T-helper 17 cell (primary cell): Measurements from ENCODE around the gene SERPINA3. TPM values are rescaled to one million over a fixed set of nuclear protein-coding genes. Genes with fewer than 3 reads are reported as not detected.

ENCODE experiments used
- ATAC-seq: fragments of 150-1000 bp; cut with Tn5 transposase; 2 replicates; pipeline ENCODE4 v1.10.0; 2021; ENCODE audit warnings: mild to moderate bottlenecking, moderate library complexity
- DNase-seq, 3 donors: peaks; one replicate each; pipeline versions ENCODE4 v3.0.0 to v3.0.0-alpha.2; 2020 to 2021
- H3K9me3 ChIP-seq: one replicate; pipeline ENCODE4 v1.7.0; 2013; ENCODE audit warnings: low read length, mild to moderate bottlenecking; ENCODE audit not compliant: control insufficient read depth, poor library complexity, severe bottlenecking
- H3K27ac Mint-ChIP-seq: one replicate; pipeline ENCODE4 v1.8.0; 2022; ENCODE audit warnings: mild to moderate bottlenecking, moderate library complexity, mixed read lengths
- H3K27me3 Mint-ChIP-seq: one replicate; pipeline ENCODE4 v1.8.0; 2022; ENCODE audit warnings: mixed read lengths
- H3K36me3 Mint-ChIP-seq: one replicate; pipeline ENCODE4 v1.8.0; 2022; ENCODE audit warnings: low read depth, mixed read lengths
- H3K4me1 Mint-ChIP-seq: one replicate; pipeline ENCODE4 v1.8.0; 2022; ENCODE audit warnings: mild to moderate bottlenecking, mixed read lengths
- H3K4me3 Mint-ChIP-seq: one replicate; pipeline ENCODE4 v1.8.0; 2022; ENCODE audit warnings: mild to moderate bottlenecking, moderate library complexity, mixed read lengths
- total RNA-seq, 4 donors: library from RNA in 2 of 4; stranded (reverse) in 2 of 4; gene quantifications; one replicate each; pipeline ENCODE4 v1.2.3 and lab custom pipeline; 2022 to 2026

Gene SERPINA3
- total RNA-seq, 2 donors from 2014 or later, result not detected

DNA sequence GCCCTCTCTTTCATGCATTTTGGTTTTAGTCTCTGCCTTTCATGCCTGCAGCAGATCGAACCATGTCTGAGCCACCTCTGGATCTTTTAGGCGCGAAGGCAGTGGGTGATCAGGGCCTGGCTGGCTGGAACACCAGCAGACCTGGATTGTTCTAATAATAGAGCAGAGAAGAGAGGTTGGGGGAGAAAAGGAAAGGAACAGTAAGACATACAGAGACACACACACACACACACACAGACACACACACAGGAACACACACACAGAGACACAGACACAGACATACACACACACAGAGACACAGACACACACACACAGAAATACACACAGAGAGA lies 38.2 kb downstream of the SERPINA3 start:
- H3K27ac Mint-ChIP-seq, result no peak overlapping the region
- no peaks in the 10 kb centered on the region for H3K36me3 Mint-ChIP-seq
- no peaks in the 10 kb centered on the region for H3K27me3 Mint-ChIP-seq
- H3K9me3 ChIP-seq, result no peaks in the 10 kb centered on the region
- no peak for DNase-seq
- no peak overlapping the region for H3K4me3 Mint-ChIP-seq
- H3K4me1 Mint-ChIP-seq, result no peaks in the 10 kb centered on the region
- ATAC-seq, result no peak

DNA sequence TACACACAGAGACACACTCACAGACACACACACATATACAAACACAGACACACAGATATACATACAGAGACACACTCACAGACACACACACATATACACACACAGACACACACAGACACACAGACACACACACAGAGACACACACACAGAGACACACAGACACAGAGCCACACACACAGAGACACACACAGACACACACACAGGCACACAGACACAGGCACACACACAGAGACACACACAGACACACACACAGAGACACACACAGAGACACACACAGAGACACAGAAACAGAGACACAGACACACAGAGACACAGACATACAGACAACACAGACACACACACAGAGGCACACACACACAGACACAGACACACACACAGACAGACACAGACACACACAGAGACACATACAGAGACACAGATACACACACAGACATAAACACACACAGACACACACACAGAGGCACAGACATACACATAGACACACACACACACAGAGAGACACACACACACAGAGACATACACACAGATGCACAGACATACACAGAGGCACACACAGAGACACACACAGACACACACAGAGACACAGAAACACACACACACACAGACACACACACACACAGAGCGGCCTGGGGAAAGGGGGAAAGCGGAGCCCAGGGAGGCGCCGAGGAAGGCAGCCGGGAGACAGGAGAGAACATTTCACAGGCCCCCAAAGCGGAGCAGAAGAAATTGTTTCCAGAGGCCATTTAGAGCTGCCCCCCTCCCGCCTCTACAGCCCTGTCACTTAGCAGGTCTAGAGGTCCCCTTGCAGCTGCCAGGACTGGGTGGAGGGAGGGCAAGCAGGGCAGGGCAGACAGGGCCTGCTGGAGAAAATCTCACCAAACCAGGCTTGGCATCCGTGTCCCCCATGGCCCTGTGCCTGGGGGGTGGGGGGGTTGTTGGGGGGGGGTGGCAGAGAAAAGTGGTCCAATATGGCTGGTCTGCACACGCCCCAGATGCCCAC lies 38.9 kb downstream of the SERPINA3 start:
- H3K36me3 Mint-ChIP-seq, result no peaks in the 10 kb centered on the region

DNA sequence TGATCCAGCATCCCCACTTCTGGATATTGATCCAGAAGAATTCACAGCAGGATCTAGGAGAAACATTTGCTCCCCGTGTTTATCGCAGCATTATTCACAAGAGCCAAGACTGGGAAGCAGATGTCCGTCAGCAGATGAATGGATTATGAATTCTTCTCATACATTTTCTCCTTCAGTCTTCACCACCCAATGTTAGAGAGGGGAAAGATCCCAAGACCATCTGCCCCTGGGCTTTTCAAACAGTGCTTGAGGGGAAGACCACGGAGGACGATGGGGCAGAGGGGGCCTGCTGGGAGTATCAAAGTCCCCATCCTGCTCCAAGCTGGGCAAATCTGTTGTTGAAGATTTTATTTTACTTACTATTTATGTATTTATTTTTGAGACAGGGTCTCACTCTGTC lies 41.1 kb downstream of the SERPINA3 start:
- DNase-seq, result no peak
- no peak overlapping the region for H3K27ac Mint-ChIP-seq
- no peak overlapping the region for H3K4me3 Mint-ChIP-seq
- no peaks in the 10 kb centered on the region for H3K4me1 Mint-ChIP-seq
- no peaks in the 10 kb centered on the region for H3K27me3 Mint-ChIP-seq
- no peaks in the 10 kb centered on the region for H3K9me3 ChIP-seq
- H3K36me3 Mint-ChIP-seq, result no peaks in the 10 kb centered on the region
- ATAC-seq, result no peak

More for the DNA sequence above, 38.9 kb downstream of the SERPINA3 start:
- Mint-ChIP-seq H3K27ac (no peak overlapping the region), H3K4me3 (no peak overlapping the region), H3K4me1 (no peaks in the 10 kb centered on the region), H3K27me3 (no peaks in the 10 kb centered on the region)
- ATAC-seq (no peak), DNase-seq (no peak)
- H3K9me3 ChIP-seq, result no peaks in the 10 kb centered on the region

DNA sequence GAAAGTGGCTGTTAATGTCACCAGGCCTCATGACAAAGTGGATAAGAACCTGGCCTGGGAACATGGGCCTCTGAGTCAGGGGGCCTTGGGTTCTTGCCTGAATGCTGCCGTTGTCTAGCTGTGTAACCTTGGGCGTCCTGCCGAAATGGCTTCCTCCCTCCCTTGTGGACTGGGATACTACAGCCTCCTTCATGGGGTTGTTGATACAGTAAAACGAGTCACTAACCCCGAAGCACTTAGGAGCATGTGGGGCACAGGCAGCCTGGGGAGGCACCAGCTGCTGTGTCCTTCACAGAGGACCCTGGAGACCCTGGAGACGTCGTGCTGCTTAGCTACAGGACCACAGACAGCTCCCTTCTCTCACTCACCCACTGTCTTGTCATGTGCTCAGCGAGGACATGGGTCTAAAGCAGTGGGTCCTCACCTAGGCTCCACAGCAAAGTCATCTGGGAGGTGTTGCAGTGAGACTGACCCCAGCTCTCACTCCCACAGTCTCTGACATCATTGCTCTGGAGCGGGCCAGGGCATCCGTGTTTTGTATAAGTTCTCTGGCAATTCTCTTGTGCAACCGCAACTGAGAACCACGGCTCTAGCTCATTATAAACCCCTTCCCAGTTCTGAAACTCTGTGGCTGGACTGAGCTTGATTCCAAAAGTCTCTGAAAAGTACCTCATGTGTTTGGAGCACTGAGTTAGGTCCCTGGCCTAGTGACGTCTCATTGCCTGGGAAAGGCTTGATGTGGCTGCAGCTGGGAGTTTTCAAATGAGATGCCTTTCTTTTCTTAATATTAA lies 42.1 kb downstream of the SERPINA3 start:
- DNase-seq (no peak), ATAC-seq (no peak)
- H3K4me3 Mint-ChIP-seq, result no peak overlapping the region
- no peak overlapping the region for H3K27ac Mint-ChIP-seq
- H3K9me3 ChIP-seq, result no peaks in the 10 kb centered on the region
- H3K27me3 Mint-ChIP-seq, result no peaks in the 10 kb centered on the region
- H3K4me1 Mint-ChIP-seq, result no peaks in the 10 kb centered on the region
- H3K36me3 Mint-ChIP-seq, result no peaks in the 10 kb centered on the region

DNA sequence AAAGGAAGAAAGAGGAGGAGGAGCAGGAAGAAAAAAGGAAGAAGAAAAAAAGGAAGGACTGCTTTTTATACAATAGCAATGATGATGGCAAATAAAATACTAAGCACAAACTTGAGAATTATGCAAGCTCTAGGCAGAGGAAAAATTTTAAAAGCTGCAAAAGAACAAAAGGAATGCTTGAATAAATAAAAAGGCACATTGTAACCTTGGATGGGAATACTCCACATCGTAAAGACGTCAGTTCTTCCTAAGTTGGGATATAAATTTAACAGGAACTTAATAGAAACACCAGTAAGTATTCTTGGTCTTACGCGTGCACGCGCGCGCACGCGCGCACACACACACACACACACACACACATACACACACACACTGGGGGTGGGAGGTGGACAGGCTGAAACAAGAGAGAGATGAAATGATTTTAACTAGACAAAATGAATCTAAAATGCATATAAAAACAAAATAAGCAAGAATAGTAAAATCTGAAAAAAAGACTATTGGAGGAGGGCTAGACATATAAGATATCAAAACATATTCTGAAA lies 43.0 kb downstream of the SERPINA3 start:
- no peaks in the 10 kb centered on the region for H3K4me1 Mint-ChIP-seq
- H3K27me3 Mint-ChIP-seq, result peaks cover 7% of the 10 kb centered on the region
- no peaks in the 10 kb centered on the region for H3K9me3 ChIP-seq
- no peak overlapping the region for H3K4me3 Mint-ChIP-seq
- no peak overlapping the region for H3K27ac Mint-ChIP-seq
- H3K36me3 Mint-ChIP-seq, result no peaks in the 10 kb centered on the region
- no peak for DNase-seq
- ATAC-seq, result no peak

DNA sequence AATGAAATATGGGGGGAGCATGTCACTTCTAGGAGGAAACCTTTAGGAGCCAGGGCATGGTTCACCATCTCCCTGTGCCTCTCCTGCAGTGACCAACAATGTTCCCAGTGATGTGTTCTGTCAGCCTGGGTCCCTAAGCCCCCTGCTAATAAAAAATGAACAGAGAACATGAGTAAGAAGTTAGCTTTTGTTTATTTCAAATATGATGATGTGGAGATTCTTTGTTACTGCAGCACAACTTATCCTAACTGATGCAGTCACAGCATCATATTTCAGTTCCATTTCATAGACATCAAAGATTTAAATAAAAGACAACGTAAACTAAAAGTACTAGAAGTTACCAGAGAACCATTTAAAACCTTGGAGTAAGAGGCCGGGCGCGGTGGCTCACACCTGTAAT lies 43.9 kb downstream of the SERPINA3 start:
- no peak for DNase-seq
- Mint-ChIP-seq H3K4me3 (no peak overlapping the region), H3K4me1 (no peaks in the 10 kb centered on the region), H3K36me3 (no peaks in the 10 kb centered on the region), H3K27ac (no peak overlapping the region), H3K27me3 (peaks cover 13% of the 10 kb centered on the region)
- ATAC-seq, result no peak
- no peaks in the 10 kb centered on the region for H3K9me3 ChIP-seq

DNA sequence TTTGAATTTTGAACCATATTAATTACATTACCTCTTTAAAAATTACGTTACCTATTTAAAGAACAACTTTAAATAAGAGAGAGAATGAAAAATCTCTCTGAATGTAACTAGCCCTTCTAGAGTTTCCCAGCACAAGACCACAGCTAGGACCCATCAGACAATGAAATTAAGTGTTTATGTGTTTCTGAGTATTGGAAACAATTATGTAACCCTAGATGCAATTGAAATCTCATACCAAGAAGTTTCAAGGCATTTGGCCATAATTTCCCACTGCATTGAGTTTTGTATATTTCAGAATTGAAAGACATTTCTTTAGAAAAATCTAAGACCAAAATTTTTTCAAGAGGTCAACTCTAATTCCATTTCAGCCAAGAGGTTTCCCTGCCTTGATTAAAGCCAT lies 47.1 kb downstream of the SERPINA3 start:
- Mint-ChIP-seq H3K27me3 (peaks cover 18% of the 10 kb centered on the region), H3K27ac (no peak overlapping the region)

DNA sequence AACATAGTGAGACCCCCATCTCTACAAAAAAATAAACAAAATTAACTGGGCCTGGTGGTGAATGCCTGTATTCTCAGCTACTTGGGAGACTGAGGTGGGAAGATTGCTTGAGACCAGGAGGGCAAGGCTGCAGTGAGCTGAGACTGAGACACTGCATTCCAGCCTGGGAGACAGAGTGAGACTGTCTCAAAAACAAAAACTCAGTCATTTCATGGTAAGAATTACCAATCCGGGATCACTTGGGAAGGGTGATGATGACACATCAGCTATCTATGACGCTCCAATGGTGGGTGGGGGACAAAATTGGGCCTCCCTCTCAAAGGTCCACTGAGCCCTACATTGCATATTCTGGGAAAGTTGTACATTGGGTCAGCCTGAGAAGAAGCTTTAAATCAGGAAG lies 47.7 kb downstream of the SERPINA3 start:
- no peak overlapping the region for H3K27ac Mint-ChIP-seq
- ATAC-seq, result no peak
- no peaks in the 10 kb centered on the region for H3K9me3 ChIP-seq
- no peaks in the 10 kb centered on the region for H3K36me3 Mint-ChIP-seq
- H3K4me1 Mint-ChIP-seq, result no peaks in the 10 kb centered on the region
- peaks cover 24% of the 10 kb centered on the region for H3K27me3 Mint-ChIP-seq
- DNase-seq, result no peak
- no peak overlapping the region for H3K4me3 Mint-ChIP-seq

More for the DNA sequence above, 47.1 kb downstream of the SERPINA3 start:
- Mint-ChIP-seq H3K36me3 (no peaks in the 10 kb centered on the region), H3K4me3 (no peak overlapping the region), H3K4me1 (no peaks in the 10 kb centered on the region)
- DNase-seq (no peak), ATAC-seq (no peak)
- H3K9me3 ChIP-seq, result no peaks in the 10 kb centered on the region

DNA sequence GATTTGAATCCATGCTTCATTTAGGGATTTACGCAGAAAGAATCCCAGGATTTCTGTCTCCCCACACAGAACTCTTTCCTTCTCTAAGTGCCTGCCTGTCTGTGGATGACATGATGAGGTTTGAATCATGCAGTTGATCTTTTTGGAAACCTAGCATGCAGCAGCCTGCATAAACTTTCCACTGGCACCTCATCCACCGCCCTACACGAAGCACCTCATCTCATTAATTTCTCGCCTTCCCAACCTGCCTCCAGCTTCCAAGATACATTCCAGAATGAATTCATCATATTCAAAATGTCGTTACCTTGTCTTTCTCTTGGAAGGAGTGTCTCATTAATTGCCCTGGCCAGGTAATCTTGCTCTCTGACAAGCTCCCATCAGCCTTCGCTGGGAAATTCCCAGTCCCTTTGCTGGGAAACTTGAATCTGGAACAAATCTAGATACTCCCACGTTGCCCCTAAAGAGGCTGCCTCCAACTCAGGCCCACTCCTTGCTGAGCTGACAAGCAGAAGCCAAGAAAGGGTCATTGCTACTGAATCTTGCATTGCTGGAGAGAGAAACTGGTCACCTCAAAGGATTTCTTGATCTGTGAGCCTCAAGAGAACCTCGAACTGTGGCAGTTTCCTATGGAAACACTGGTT lies 48.2 kb downstream of the SERPINA3 start:
- no peak overlapping the region for H3K4me3 Mint-ChIP-seq

DNA sequence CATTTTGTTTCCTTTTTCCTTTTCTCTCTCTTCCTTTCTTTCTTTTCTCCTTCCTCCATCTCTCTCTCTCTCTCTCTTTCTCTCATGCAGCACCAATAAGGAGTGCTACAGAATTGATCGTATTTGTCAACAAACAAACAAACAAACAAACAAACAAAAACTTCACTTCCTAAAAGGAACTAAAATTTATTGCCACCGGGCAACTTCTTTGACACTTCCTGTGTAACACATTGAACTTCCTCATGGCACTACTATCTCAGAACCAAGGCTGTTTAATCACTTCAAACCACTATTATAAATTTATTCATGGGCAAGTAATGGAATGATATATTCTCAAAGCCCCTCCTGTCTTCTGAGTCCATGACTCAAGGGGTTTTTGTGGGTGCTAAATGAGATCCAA lies 51.3 kb downstream of the SERPINA3 start:
- no peak overlapping the region for H3K27ac Mint-ChIP-seq
- H3K4me3 Mint-ChIP-seq, result no peak overlapping the region
- ATAC-seq, result no peak
- no peak for DNase-seq
- H3K9me3 ChIP-seq, result no peaks in the 10 kb centered on the region
- H3K27me3 Mint-ChIP-seq, result peaks cover 37% of the 10 kb centered on the region
- H3K36me3 Mint-ChIP-seq, result peaks cover 2% of the 10 kb centered on the region
- H3K4me1 Mint-ChIP-seq, result no peaks in the 10 kb centered on the region

More for the DNA sequence above, 48.2 kb downstream of the SERPINA3 start:
- Mint-ChIP-seq H3K27me3 (peaks cover 27% of the 10 kb centered on the region), H3K4me1 (no peaks in the 10 kb centered on the region), H3K27ac (no peak overlapping the region), H3K36me3 (no peaks in the 10 kb centered on the region)
- ATAC-seq, result no peak
- H3K9me3 ChIP-seq, result no peaks in the 10 kb centered on the region
- DNase-seq, result no peak

DNA sequence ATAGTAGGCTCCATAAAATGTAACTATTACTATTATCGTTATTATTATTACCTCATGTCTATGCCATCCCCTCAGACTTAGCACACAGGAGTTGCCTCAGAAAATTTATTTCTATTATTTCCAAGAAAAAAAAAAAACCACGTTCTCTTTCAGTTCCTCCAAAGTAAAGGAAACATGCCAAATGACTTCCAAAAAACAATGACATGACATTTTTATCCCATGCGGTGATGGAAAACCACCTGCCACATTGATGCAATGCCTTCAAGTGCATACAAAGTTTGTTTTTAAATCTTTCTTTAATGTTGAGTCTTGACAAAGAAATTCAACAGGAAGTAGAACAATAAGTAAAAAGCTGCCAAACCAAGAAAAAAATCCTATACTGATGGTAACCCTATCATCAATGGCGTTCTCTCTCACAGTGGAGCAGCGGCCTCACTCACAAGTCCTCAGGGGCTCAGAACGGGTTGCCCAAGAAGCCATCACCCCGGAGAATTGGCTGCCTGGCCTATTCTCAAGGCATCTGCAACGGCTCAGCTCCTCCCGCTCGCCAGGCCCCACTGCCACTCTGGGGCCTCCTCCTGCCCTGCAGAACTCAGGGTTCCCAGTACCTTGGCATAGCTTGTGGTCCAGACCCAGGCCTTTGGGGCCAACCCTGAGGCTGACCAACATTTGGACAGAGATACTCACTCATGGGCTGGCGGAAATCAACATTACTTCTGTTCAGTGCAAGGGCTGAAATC lies 51.9 kb downstream of the SERPINA3 start:
- H3K27me3 Mint-ChIP-seq, result peaks cover 37% of the 10 kb centered on the region
- DNase-seq (no peak), ATAC-seq (no peak)
- no peaks in the 10 kb centered on the region for H3K9me3 ChIP-seq
- H3K4me3 Mint-ChIP-seq, result no peak overlapping the region
- no peak overlapping the region for H3K27ac Mint-ChIP-seq
- H3K36me3 Mint-ChIP-seq, result peaks cover 2% of the 10 kb centered on the region
- H3K4me1 Mint-ChIP-seq, result no peaks in the 10 kb centered on the region

DNA sequence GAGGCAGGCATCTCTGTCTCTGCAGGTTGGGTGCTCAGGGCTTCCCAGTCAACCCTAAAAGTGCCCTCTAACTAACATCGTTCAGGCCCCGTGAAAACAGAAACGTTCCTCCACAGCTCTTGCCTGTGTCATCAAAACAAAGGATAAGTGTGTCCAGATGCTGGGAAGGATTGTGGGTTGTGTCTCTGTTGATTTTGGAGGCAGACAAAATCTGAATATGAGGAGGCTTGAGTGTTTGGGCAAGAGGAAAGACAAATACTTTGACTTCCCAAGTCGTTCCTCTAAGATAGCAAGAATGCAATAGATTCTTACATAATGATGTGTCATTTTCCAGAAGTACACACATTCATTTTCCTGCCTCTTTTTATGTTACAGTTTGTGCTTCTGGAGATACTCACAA lies 52.9 kb downstream of the SERPINA3 start:
- no peak overlapping the region for H3K27ac Mint-ChIP-seq
- H3K27me3 Mint-ChIP-seq, result peaks cover 35% of the 10 kb centered on the region
- ATAC-seq (no peak), DNase-seq (no peak)
- no peaks in the 10 kb centered on the region for H3K4me1 Mint-ChIP-seq
- H3K4me3 Mint-ChIP-seq, result no peak overlapping the region
- no peaks in the 10 kb centered on the region for H3K9me3 ChIP-seq
- H3K36me3 Mint-ChIP-seq, result peaks cover 2% of the 10 kb centered on the region
